GM21723 (cell line): ENCODE results near the gene OR10J4.
"Not testable (repeated sequence)": the region's sequence is repeated elsewhere in the genome, so short reads cannot be mapped to it uniquely, and the experiment has no call there.

Source experiments
- ATAC-seq: cut with Tn5 transposase; IDR thresholded peaks from one replicate; pipeline ENCODE4 v1.9.1; 2021; ENCODE audit warnings: mild to moderate bottlenecking, moderate library complexity; ENCODE audit not compliant: unreplicated experiment

Gene OR10J4

GRCh38 chr1:159431904-159432303 is at the start of gene OR10J4:
Gene OR10J4, plus strand, starts transcription at chr1:159432204.
- no peak for ATAC-seq

DNA sequence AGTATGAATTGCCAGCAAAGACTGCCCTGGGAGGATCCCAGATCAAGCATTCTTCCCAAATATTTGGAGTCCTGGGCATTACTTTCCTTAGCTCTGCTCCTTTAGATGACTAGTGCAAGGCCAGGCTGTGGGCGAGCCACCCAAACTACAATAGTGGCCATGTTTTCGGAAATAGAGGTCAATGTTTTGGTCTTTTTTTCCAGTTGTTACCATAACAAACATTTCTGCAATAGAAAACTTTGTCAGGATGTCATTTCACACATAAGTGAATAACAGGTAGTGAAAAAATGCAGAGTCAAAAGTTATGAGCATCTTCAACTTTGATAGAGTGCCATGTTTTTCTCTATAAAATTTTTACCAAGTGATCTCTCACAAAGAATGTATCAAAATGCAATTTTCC is 25.2 kb upstream of the OR10J4 start:
- ATAC-seq: no peak

- ATAC-seq: no peak
These were observed 23.1 kb upstream of the OR10J4 start for GRCh38 chr1:159408862-159409400.

- ATAC-seq: no peak
These were observed 10.2 kb upstream of the OR10J4 start for GRCh38 chr1:159421821-159422220.

- ATAC-seq: no peak
These were observed 3.5 kb upstream of the OR10J4 start for GRCh38 chr1:159428536-159428935.

DNA sequence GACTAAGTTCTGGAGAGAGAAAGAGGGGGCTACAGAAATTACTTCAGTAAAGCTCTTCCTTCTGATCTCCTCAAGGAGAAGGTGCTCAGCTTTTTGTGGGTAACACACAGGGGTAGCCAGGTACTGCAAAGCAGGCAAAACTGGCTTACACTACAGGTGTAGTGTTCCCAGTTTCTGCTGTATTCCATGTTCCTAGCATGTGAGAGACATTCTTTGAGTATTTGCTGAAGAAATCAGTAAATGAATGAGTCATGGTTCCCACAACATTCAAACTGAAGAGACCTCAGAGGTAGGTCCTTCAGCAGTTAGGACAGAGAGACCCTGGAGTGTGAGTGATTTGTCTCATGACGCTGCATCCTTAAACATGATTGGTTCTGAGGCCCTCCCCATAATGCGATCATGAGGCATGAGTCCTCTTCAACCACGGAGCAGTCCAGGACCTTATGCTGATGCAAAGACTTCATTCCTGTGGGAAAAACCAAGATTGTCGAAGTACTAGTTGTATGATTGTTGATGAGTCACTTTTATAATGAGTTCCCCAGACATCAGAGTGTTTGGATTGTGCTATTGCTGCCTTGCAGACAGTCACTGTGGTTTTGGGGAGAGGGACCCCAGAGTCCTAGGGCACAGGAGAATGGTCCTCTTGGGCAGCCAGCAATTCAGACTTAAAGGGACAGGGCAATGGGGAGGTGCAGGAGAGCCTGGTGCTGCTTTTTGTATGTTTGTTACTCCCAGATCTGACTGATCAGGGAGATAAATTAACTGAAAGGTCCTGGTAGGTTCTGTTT is 2.7 kb upstream of the OR10J4 start:
- no peak for ATAC-seq

GRCh38 chr1:159430985-159431384 is 1.0 kb upstream of the OR10J4 start:
- no peak for ATAC-seq

- no peak for ATAC-seq
These were observed 4.5 kb downstream of the OR10J4 start for GRCh38 chr1:159436469-159436868.

GRCh38 chr1:159439422-159439821 is 7.4 kb downstream of the OR10J4 start, which contains the start of gene OR10J1:
Gene OR10J1, plus strand, starts transcription at chr1:159439722. Its CDS starts 70 bp downstream, at chr1:159439792.
- ATAC-seq: no peak

DNA sequence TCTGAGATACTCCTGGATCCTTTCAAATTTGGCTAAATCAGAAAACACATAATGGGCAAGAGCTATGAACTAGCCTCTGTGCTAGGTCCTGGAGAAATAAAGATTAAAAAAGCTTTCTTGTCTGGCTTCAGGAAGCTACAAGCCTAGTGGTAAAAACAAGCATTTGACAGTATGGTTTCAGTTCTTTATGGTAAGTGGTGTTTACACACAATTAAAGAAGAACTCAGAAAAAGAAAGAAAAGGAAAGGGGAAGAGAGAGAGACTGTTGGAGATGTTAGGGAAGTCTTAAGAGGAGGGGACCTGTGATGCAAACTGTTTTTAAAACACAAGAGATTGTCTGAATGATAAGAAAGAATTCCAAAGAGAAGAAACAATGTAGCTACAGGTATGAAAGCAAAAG is 9.4 kb downstream of the OR10J4 start:
- ATAC-seq: no peak

GRCh38 chr1:159442428-159442827 is 10.4 kb downstream of the OR10J4 start:
- ATAC-seq: no peak

DNA sequence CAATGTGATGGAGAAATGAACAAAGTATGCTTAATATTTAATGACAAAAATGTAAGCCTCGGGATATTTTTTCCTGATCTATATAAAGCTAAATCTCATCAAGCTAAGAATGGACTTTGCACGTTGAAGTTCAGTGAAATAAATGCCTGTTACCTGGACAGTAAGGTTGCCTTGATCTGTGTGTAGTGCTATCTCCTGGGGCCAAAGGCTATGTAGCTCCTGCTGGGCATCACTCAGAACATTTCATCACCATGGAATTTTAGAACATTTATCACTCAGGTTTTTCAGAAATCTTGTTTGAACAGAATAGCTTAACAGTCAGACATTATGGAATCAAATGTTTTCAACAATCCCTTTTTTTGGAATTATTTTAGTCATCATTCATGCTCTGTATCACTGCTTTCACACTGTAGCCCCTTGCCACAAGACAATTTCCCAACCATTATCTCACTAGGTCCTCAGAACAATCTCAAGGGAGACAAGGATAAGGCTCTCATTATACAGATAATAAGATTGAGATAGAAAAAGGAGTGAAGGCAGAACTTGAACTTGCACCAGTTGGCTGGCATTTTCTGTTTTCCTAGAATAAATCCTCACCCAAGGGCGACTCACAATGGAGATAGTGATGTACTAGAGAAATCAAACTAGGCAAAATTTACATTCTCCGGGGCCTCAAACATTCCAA is 11.2 kb downstream of the OR10J4 start:
- no peak for ATAC-seq

DNA sequence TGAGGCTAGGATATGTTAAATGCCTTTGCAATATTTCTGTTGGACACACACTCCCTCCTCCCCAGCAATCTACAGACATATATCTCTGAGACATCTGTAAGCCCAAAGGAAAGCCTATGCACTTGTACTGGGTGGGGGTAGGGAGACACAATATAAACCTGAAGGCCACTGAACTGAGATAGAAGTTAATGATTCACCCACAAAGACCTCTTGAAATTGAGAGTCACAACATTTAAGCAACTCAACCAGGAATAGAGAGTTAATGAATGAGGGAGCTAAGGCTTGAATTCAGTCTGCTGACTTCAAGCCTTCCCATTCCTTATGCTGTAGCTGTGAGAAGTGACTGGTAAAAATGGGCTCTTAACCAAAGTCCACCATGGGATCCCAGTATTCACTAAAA is 12.5 kb downstream of the OR10J4 start:
- ATAC-seq: no peak

- no peak for ATAC-seq
These were observed 16.2 kb downstream of the OR10J4 start for GRCh38 chr1:159448181-159448580.

GRCh38 chr1:159449605-159450004 is 17.6 kb downstream of the OR10J4 start:
- not testable (repeated sequence) for ATAC-seq

GRCh38 chr1:159459551-159459950 is 27.5 kb downstream of the OR10J4 start:
- no peak for ATAC-seq

GRCh38 chr1:159465191-159465603 is 33.2 kb downstream of the OR10J4 start:
- no peak for ATAC-seq

- ATAC-seq: no peak
These were observed 36.3 kb downstream of the OR10J4 start for GRCh38 chr1:159468321-159468720.

DNA sequence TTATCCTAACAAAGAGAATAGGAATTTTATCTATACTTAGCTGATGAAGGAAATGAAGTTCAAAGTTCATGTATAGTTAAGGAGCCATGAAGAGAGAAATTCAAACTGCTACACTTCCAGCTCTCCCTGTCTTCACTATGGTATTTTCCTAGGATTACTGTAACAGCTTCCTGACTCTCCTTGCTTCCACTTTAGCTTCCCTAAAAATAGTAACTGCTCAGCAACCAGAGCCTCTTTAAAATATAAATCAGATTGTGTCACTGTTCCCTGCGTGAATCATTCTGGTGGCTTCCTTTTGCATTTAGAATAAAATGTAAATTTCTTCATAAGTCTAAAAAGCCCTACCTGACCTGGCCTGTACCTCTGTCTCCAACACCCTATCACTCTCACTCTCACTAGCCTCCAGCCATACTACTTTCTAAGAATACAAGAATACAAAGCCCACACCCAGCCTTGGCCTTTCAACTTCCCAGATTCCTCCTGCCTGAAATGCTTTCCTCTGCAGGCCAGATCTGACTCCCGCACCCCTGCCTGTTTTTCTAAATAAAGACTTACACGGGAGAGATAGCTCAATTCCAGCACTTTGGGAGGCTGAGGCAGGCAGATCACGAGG is 38.0 kb downstream of the OR10J4 start:
- ATAC-seq: no peak

- ATAC-seq: no peak
These were observed 41.3 kb downstream of the OR10J4 start for GRCh38 chr1:159473335-159473734.

- no peak for ATAC-seq
These were observed 42.9 kb downstream of the OR10J4 start for GRCh38 chr1:159474926-159475325.
